ENCODE measurements around the gene AGAP3.

AGAP3 gene

GRCh38 chr7:151075978-151076426 lies 10.3 kb upstream of the AGAP3 start:
- TF ChIP-seq GATA2 (IDR thresholded peaks at IDR 0.05; ENCODE audit: low read depth, low read length) = no peak
- no peak for TF ChIP-seq GATA3 (IDR thresholded peaks at IDR 0.05; ENCODE audit: low read depth, low read length)

DNA sequence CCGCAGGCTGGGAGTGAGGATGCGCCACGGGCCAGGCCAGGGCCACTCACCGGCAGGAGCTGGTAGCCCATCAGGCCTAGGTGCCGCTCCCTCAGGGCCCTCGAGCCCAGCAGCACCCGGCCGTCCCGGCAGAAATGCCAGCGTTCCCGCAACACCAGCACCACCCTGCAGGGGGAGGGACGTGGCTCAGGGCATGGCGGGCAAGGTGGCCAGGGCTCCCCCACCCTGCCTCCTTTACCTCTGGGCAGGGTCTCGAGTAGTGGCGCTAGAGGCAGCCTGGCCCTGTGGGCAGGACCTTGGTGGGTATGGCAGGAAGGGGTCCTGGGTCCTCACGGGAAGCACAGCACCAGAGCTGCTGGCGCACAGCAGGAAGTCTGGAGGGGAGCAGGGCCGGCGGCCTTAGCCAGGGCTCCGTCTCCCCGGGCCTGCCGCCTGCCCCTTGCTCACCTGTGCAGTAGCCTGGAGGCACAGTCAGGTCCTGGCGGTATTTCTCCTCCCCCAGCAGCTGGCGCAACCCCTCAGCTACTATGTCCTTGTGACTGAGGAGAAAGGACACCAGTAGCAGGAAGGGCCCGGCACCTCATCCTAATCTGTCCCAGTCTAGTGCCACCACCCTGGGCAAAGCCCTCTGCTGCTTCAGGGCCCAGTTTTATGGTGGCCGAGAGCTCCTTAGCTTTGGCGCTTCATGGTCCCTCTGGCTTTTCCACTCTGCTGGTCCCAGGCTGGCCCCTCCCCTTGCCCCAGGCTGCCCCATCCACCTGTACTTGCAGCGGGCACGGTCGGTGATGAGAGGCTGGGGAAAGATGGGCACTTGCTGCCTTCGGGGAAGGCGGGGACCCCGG lies 9.2 kb upstream of the AGAP3 start:
- no peak for TF ChIP-seq GATA2 (IDR thresholded peaks at IDR 0.05; ENCODE audit: low read depth, low read length)
- no peak for TF ChIP-seq GATA3 (IDR thresholded peaks at IDR 0.05; ENCODE audit: low read depth, low read length)

GRCh38 chr7:151077705-151078232 lies 8.5 kb upstream of the AGAP3 start:
- no peak for TF ChIP-seq GATA2 (IDR thresholded peaks at IDR 0.05; ENCODE audit: low read depth, low read length)
- TF ChIP-seq GATA3 (IDR thresholded peaks at IDR 0.05; ENCODE audit: low read depth, low read length) = no peak

- TF ChIP-seq GATA2 (IDR thresholded peaks at IDR 0.05; ENCODE audit: low read depth, low read length) = no peak
- TF ChIP-seq GATA3 (IDR thresholded peaks at IDR 0.05; ENCODE audit: low read depth, low read length) = no peak
Measured at GRCh38 chr7:151078233-151079040, 7.8 kb upstream of the AGAP3 start.

- TF ChIP-seq GATA2 (IDR thresholded peaks at IDR 0.05; ENCODE audit: low read depth, low read length) (no peak), GATA3 (IDR thresholded peaks at IDR 0.05; ENCODE audit: low read depth, low read length) (no peak)
Measured at GRCh38 chr7:151079199-151079910, 6.9 kb upstream of the AGAP3 start.

DNA sequence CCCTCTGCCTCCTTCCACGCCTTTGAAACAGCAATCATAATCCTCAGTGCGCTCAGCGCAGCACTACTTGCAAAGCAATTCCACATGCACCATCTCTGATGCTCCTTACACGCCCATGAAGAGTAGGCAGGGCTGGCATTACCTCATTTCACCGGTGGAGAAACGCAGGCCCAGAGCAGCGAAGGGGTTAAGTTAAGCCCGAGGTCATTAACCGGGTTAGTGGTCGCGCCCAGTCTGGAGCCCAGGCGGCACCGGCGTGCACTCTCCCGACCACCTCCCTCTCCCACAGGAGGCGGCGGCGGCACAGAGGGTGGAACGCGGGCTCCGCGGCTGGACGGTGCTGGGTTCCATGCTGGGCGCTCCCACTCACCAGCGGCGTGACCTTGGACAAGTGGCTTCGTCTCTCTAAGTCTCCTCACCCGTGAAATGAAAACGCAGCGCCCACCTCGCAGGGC lies 6.2 kb upstream of the AGAP3 start:
- TF ChIP-seq GATA3 (IDR thresholded peaks at IDR 0.05; ENCODE audit: low read depth, low read length) = no peak
- no peak for TF ChIP-seq GATA2 (IDR thresholded peaks at IDR 0.05; ENCODE audit: low read depth, low read length)

DNA sequence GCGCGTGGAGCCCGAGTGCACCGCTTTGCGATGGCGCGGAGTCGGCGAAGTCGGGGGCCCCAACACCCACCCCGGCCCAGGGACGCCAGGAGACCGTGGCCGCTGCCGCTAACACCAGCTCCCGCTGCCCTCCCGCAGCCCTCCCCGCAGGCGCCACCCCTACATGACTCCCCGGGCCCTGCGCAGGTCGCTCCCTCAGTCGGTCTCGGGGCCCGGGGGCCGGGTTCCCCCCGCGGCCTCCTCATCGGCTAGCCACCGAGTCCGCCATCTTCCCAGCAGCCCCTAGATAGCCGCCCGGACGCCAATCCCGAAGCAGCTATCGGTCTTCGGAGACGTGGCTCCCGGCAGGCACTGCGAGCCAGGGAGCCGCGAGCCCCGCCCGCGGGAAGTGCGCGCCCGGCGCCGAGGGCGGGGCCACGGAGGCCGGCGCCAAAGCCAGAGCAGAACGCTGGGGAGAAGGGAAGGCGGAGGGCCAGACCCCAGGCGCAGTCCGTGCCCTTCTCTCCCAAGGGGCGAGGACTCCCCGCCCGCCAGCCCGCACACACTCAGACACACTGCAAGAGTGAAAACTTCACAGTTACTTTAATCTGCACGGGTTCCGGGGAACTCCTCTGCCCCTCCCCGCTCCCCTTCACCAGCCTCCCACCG lies 5.6 kb upstream of the AGAP3 start, which contains the start of gene FASTK:
TSS of gene FASTK (minus strand) at position 288 of the 648 bp plus-strand sequence. CDS start at position 245, 43 bp downstream.
- no peak; the same call in 1 of the 2 replicates for TF ChIP-seq GATA2 (IDR thresholded peaks at IDR 0.05; ENCODE audit: low read depth, low read length)
- TF ChIP-seq GATA3 (IDR thresholded peaks at IDR 0.05; ENCODE audit: low read depth, low read length) = no peak

- TF ChIP-seq GATA3 (IDR thresholded peaks at IDR 0.05; ENCODE audit: low read depth, low read length) (no peak), GATA2 (IDR thresholded peaks at IDR 0.05; ENCODE audit: low read depth, low read length) (no peak)
Measured at GRCh38 chr7:151081170-151082101, 4.8 kb upstream of the AGAP3 start.

GRCh38 chr7:151082141-151083070 lies 3.9 kb upstream of the AGAP3 start:
- TF ChIP-seq GATA3 (IDR thresholded peaks at IDR 0.05; ENCODE audit: low read depth, low read length) (no peak), GATA2 (IDR thresholded peaks at IDR 0.05; ENCODE audit: low read depth, low read length) (no peak)

GRCh38 chr7:151083071-151083823 lies 3.0 kb upstream of the AGAP3 start, which contains the start of gene TMUB1:
Gene TMUB1, minus strand, starts transcription at chr7:151083493. Its CDS starts 930 bp downstream, at chr7:151082563.
- TF ChIP-seq GATA2 (IDR thresholded peaks at IDR 0.05; ENCODE audit: low read depth, low read length) (no peak), GATA3 (IDR thresholded peaks at IDR 0.05; ENCODE audit: low read depth, low read length) (no peak)

GRCh38 chr7:151083824-151084160 lies 2.5 kb upstream of the AGAP3 start:
- TF ChIP-seq GATA2 (IDR thresholded peaks at IDR 0.05; ENCODE audit: low read depth, low read length) = no peak
- no peak for TF ChIP-seq GATA3 (IDR thresholded peaks at IDR 0.05; ENCODE audit: low read depth, low read length)
